Medulla oblongata (tissue), 1 donor: ENCODE data around the gene HCK.
A peak's percentile ranks its signal among the peaks of the same experiment; 100 is the strongest.

Experiments
- DNase-seq: peaks from one replicate; pipeline ENCODE4 v3.0.0-alpha.2; 2015; ENCODE audit errors: extremely low spot score

The HCK gene

GRCh38 chr20:32057656-32058184 is 5.7 kb downstream of the HCK start:
- DNase-seq = no peak

GRCh38 chr20:32059189-32059588 is 7.1 kb downstream of the HCK start:
- DNase-seq = no peak

GRCh38 chr20:32062776-32063170 is 10.7 kb downstream of the HCK start:
- DNase-seq = peak; percentile 89

- DNase-seq = peak; percentile 46
Observed at GRCh38 chr20:32063695-32064094, 11.7 kb downstream of the HCK start.

GRCh38 chr20:32064667-32065066 is 12.6 kb downstream of the HCK start:
- DNase-seq = peak; percentile 16

GRCh38 chr20:32067234-32067821 is 15.3 kb downstream of the HCK start:
- DNase-seq = no peak

GRCh38 chr20:32068174-32068573 is 16.1 kb downstream of the HCK start:
- DNase-seq = no peak

GRCh38 chr20:32069711-32070110 is 17.7 kb downstream of the HCK start:
- no peak for DNase-seq

- no peak for DNase-seq
Observed at GRCh38 chr20:32070282-32070681, 18.2 kb downstream of the HCK start.

GRCh38 chr20:32070690-32071213 is 18.7 kb downstream of the HCK start:
- DNase-seq = no peak

- no peak for DNase-seq
Observed at GRCh38 chr20:32071395-32072167, 19.5 kb downstream of the HCK start.

- no peak for DNase-seq
Observed at GRCh38 chr20:32072168-32072750, 20.2 kb downstream of the HCK start.

GRCh38 chr20:32075534-32075933 is 23.5 kb downstream of the HCK start:
- DNase-seq = no peak

GRCh38 chr20:32077190-32077589 is 25.1 kb downstream of the HCK start:
- DNase-seq = peak; percentile 63

GRCh38 chr20:32078322-32078721 is 26.3 kb downstream of the HCK start:
- DNase-seq = no peak

GRCh38 chr20:32078791-32079190 is 26.7 kb downstream of the HCK start:
- DNase-seq = peak; percentile 37

- no peak for DNase-seq
Observed at GRCh38 chr20:32079655-32080109, 27.6 kb downstream of the HCK start.

GRCh38 chr20:32080783-32081182 is 28.7 kb downstream of the HCK start:
- DNase-seq = no peak

GRCh38 chr20:32083469-32083868 is 31.4 kb downstream of the HCK start:
- DNase-seq = no peak

GRCh38 chr20:32087070-32087469 is 35.0 kb downstream of the HCK start:
- DNase-seq = no peak

GRCh38 chr20:32088759-32089158 is 36.7 kb downstream of the HCK start:
- no peak for DNase-seq

GRCh38 chr20:32089637-32090362 is 37.8 kb downstream of the HCK start:
- no peak for DNase-seq
